KG1 (cell line): Measurements from ENCODE around the gene PRODH2.
A peak's percentile ranks its signal among the peaks of the same experiment; 100 is the strongest.
"Not testable (repeated sequence)": the region's sequence is repeated elsewhere in the genome, so short reads cannot be mapped to it uniquely, and the experiment has no call there.

Experiments
- DNase-seq: peaks from one replicate; lab custom pipeline; 2025; lab: John Stamatoyannopoulos, UW

PRODH2 gene

DNA sequence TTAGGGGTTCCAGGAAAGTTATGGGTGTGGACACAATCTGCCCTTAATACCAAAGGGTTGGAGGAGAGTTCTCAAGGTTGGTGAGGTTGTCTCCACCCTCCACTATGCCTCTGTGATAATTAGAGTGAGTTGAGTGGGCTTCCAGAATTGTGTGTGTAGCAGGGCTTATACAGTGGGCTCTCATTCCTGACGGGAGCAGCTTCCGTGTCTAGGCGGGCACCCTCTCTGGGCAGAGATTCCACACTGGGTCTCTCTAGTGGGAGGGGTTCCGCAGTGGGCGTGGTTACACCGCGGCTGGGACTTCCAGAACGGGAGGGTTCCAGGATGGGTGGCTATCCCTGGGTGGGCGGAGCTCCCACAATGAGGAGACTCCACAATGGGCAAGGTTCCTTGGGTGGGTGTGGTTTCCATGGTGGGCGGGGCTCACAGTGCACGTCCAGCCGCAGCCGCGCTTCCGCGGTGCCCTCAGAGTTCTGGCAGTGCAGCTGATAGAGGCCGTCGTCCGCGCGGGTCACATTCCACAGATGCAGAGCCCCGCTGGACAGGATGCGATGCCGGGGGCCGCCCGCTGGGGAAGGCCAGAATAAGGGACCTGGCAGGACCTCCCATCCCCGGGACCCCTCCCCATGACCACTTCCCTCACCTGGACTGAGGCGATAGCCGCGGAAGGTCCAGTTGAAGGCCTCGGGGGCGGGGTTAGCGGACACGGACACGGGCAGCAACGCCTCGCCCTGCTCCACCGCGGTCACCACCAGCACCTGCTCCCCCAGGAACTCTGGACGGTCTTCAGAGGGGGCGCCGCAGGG is 31.2 kb upstream of the PRODH2 start:
- no peak for DNase-seq

DNA sequence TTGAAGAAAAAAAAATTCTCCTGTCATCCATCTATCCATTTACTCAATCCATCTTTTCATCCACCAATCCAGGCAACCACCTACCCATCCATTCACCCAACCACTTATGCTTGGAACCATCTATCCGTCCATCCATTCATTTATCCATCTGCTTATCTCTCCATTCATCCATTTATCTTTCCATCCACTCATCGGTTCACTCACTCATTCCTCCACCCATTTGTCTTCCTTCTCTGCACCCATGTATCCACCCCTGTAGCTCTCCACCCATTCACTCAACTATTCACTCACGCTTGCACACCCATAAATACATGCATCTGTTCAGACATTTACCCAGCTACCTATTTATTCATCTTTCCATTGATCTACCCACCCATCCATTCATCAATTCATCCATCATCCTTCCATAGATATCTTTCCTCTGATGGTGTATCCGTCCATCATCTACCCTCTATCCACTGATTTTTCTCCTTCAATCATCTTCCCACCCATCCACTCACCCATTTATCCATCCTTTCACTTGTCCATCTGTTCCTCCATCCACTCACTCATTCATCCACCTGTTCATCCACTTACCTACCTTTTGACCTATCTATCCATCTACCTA is 30.1 kb upstream of the PRODH2 start:
- no peak for DNase-seq

DNA sequence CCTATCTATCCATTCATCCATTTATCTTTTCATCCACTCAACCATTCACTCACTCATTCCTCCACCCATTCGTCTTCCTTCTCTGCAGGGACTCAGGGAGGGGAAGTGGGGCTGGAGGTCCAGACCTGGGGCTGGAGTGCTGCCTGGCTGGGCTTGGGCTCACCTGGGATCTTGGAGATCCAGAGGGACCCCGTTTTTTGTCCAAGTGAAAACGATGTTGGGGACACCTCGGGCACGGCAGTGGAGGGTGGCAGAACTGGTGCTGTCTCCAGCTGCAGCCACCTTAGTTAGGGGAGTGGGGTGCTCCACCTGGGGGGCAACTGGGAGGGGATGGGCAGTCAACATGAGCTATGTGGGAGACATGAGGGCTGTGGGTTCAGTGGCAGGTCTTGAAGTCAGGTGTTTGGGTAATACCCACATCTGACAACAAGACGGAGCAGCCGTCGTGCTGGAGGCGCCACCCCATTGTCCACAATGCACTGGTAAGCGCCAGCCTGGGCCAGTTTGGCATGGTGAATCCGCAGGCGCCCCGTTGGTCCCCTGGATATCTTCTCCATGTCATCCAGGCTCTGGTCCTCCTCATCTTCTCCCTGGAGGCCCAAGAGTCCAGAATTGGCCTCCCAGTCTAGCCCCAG is 29.4 kb upstream of the PRODH2 start:
- DNase-seq, result no peak

DNA sequence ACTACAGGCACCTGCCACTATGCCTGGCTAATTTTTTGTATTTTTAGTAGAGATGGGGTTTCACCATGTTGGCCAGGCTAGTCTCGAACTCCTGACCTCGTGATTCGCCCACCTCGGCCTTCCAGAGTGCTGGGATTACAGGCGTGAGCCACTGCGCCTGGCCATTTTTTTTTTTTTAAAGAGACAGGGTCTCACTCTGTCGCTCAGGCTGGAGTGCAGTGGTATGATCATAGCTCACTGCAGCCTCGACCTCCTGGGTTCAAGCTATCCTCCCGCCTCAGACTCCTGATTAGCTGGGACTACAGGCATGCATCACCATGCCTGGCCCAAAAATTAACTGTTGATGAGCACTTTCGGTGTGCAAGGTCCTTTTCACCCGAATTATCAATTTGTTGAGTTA is 23.5 kb upstream of the PRODH2 start:
- DNase-seq, result not testable (repeated sequence)

DNA sequence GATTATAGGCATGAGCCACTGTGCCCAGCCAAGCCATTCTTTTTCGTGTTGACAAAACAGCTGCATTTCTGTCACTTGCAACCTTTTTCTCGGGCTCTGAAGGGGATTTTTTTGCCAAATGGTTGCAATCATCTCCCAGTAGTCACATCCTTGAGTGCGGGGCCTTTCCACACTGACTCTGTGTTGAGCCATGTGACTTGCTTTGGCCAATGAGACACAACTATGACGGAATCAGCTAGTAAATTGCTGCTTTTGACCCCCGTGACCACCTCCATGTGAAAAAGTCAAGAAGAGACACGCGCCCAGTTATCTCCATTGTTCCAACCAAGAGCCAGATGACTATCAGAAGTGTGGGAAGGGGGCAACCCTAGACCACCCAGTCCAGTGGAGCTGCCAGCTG is 21.3 kb upstream of the PRODH2 start:
- DNase-seq, result no peak

DNA sequence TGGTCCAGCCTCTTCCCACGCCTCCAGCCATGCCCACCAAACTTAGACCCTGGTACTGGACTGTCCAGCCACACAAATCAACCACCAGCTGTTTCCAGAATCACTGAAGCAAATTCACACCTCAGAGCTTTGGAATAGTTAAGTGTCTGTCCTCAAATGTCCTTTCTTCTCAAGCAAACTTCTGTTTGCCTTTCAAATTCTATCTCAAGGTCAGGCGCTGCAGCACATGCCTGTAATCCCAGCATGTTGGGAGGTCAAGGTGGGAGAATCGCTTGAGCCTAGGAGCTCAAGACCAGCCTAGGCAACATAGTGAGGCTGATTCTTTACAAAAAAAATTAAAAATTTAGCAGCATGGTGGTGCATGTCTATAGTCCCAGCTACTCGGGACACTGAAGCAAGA is 19.4 kb upstream of the PRODH2 start:
- DNase-seq, result no peak

DNA sequence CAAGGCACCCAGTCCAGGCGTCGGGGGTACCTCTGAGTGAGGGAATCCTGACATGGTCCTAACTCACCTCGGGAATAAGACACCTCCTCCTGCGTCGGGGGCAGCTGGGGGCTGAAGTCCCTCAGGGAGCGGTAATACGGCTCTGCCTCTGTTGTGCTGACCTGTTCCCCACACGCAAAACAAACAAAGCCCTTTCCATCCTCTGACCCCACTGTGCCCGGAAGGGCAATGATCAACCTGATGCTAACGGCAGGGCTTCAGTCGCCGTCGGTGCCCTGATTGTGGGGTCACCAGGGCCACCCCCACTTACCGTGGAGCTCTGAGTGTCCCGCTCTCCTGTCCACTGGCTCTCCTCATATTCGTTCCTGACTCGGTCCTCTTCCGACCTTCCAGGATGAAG is 18.3 kb upstream of the PRODH2 start:
- DNase-seq, result no peak

DNA sequence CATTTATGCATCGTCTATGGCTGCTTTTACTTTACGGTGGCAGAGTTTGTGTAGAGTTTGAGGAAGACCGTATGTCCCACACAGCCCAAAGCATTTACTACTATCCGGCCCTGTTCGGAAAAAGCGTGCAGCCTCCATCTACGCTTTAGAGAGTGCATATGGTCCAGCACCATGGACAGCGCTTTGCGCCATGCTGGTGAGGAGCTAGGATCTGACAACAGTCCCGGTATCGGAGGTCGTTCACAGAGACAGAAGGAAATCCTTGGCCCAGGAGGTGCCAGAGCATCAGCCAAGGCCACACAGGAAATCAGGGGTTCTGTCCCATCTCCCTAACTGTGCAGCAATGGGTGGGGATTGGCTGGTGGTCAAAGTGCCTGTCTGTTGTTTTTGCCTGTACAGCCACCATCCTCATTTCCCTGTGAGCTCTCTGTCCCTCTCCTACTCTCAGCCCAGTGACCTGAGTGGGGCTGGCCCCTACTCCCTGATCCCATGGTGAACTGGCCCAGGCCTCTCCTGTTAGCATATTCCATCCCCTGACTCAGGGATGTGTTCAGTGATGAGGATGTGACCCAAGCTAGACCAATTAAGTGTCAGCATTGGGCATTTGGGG is 16.2 kb upstream of the PRODH2 start:
- DNase-seq, result peak; percentile 21

DNA sequence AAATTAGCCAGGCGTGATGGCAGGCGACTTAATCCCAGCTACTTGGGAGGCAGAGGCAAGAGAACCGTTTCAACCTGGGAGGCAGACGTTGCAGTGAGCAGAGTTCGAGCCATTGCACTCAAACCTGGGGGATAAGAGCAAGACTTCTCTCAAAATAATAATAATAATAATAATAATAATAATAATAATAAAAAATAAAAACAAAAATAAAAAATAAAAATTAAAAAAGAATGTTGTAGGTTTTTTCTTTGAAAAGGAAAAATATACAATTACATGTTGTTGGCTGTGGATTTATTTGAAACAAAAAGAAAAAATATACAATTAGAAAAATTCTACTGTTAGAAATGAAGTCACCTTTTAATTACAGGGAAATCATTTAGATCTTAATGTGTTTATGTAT is 11.5 kb upstream of the PRODH2 start:
- no peak for DNase-seq

DNA sequence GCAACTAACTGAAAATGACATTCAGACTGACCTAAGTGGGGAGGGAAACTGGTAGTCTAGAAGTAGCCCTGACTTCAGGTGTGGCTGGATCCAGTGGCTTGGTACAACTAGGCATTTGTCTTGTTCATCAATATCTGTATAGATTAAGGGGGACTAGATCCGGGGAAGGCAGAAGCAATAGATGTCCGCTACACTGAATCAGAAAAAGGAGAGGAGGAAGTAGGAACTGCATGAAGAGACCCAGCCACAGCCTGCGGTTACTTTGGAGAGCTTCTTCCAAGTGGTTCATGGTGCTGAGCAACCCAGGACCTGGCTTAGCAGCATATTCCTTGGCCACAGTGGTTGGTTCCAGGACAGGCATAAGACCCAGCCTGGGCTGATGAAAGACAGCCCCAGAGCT is 9.9 kb upstream of the PRODH2 start:
- DNase-seq, result no peak

DNA sequence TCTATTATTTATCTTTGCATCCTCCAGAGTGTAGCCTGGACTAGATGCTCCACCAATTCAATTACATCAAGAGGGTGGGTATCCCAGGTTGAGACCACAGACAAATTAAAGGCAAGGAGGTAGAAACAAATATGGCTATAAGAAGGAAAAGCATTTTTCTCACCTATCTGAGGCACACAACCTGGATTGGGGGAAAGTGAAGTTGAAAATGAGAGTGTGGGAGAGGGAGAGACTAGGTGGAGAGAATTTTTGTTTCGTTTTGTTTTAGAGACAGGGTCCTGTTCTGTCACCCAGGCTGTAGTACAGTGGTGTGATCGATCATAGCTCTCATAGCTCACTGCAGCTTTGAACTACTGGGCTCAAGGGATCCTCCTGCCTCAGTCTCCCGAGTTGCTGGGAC is 5.8 kb upstream of the PRODH2 start:
- DNase-seq, result no peak

DNA sequence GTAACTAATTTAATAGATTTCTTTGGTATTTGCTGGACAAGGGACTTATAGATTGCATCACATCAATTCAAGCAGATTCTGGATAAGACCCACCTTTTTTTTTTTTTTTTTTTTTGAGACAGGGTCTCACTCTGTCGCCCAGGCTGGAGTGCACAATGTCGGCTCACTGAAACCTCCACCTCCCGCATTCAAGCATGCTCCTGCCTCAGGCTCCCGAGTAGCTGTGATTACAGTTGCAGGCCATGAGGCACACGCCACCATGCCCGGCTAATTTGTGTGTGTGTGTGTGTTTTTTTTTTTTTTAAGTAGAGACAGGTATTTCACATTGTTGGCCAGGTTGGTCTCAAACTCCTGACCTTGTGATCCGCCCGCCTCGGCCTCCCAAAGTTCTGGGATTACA is 4.2 kb upstream of the PRODH2 start:
- DNase-seq, result no peak

DNA sequence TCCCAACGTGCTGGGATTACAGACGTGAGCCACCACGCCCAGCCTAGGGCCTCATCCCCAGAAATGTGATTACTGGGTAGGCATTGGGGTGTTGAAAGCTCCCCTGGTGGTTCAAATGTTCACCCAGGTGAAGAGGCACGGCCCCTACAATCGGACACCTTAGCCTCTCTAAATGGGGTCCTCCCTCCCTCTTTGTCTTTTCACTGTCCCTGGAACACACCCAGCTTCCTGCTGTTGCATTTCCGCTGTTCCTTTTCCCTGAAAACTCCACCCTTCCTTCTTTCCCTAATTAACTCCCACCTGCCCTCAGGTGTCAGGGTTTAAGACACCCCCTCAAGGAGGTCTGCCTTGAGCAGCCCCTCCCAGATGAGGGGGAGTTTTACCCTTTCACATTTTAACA is 3.6 kb upstream of the PRODH2 start:
- no peak for DNase-seq

DNA sequence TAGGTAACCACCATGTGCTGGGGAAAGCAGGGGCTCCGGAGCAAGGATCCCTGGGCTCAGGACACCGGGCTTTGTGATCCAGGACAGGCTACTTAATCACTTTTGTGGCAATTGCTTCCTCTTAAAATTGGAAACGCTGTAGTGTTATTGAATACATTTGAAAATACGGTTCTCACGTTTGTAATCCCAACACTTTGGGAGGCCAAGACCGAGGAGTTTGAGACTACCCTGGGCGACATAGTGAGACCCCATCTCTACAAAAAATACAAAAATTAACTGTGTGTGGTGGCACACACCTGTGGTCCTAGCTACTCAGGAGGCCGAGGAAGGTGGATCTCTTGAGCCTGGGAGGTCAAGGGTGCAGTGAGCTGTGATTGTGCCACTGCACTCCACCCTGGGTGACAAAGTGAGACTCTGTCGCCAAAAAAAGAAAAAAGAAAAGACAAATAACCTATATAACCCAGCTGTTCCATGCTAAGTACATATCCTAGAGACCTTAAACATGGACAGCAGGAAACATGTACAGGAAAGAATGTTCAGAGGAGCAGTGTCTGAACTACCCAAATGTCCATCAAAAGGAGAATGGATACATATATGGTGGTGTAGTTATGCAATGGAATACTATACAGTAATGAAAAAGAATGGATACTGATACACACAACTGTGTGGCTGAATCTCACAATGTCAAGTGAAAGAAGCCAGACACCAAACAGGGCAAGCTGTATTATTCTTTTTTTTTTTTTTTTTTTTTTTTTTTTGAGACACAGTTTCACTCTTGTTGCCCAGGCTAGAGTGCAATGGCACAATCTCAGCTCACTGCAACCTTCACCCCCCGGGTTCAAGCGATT is 622 bp upstream of the PRODH2 start:
- DNase-seq, result no peak

DNA sequence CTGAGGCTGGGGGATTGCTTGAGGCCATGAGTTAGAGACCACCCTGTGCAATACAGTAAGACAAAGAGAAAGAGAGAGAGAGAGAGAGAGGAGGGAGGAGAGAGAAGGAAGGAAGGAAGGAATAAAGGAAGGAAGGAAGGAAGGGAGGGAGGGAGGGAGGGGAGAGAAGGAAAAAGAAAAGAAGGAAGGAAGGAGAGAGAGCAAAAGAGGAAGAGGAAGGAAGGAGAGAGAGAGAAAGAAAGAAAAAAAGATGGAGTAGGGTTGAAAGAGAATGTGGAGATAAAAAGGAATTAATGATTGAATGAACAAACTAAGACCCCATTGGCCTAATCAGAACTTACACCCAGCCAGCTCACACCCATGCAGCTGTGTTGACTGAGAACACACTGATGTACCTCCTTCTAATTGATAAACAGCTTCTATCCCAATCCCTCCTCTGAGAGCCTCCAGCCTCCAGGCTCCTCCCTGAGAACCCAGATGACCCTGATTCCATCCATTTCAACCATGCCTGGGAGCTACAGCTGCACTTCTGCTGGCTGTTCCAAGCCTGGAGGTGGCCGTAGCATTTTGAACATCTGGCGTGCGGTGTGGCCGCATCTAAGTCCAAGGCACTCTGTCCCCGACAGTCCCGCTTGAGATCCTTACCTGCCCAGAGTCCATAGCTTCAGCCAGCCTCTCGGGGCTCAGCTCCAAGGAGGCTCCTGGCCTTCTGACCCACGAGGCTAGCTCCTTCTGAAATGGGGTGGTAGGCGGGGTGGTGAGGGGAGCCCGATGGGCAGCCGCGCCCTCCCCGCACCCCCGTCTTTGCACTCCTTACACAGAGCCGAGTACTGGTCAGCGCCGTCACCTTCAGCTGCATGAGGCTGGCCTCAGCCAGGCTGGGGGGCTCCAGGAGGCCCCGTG is 1.1 kb downstream of the PRODH2 start:
- DNase-seq, result no peak

DNA sequence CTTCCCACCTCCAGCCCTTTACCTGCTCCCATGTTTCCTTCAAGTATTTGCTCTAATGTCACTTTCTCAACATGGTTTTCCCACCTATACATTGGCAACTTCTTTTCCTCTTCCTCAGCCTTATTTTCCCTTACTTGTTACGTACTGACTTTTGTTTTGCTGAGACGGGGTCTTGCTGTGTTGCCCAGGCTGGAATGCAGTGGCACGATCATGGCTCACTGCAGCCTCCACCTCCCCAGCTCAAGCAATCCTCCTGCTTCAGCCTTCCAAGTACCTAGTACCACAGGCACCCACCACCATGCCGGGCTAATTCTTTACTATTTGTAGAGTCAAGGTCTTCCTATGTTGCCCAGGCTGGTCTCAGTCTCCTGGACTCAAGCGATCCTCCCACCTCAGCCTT is 5.0 kb downstream of the PRODH2 start:
- no peak for DNase-seq

DNA sequence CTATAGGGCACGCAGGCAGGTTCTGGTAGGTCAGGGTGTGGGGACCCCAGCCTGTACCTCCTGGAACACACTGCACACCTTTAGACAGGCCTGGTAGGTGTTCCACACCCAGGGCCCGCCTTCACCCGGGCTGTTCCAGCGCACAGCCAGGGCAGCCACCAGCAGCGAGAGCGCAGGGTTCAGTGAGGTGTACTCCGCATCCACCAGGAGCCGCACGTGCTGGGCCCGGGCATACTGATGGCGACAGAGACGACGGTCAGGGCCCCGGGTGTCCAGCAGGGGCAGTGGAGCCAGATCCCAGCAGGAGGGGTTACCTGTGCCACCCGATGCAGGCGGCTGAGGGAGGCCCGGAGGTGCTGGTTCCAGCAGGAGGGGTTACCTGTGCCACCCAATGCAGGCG is 6.0 kb downstream of the PRODH2 start:
- no peak for DNase-seq

DNA sequence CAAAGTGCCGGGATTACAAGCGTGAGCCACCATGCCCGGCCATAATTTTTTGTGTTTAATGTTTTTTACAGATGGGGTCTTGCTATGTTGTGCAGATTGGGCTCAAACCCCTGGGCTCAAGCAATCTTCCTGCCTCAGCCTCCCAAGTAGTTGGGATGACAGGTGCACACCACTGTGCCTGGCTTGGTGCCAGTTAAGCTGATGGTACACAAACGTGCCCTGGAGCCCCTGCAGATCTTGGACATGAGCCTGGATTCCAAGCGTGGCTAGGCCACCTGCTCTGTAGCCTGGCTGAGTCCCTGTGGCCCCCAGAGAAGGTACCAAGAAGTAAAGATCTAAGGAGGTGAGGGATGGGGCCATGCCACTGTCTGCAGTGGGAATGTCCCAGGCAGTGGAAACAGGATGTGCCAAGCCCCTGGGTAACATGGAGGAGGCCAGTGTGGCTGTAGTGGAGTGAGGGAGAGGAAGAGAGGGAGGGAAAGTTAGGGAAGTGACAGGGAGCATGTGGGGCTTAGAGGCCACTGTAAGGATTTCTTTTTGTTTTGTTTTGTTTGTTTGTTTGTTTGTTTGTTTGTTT is 7.0 kb downstream of the PRODH2 start:
- DNase-seq, result no peak

DNA sequence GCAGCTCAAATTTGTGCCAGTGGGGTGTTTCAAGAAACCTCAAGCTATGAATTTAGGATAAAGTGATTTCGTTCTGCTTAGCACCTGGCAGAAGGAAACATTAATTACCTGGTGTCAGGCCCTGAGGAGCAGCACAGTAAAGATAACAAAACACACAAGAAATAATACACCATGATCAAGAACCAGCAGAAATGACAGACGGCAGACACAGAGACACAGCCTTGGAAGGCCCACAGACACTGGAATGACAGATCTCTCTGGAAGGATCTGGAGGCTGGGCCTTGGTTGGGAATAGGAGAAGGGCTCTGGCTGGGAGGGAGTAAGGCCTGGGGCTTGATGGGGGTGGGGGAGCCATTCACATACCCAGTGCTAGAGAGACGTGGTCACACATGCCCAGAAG is 10.8 kb downstream of the PRODH2 start:
- DNase-seq, result no peak

DNA sequence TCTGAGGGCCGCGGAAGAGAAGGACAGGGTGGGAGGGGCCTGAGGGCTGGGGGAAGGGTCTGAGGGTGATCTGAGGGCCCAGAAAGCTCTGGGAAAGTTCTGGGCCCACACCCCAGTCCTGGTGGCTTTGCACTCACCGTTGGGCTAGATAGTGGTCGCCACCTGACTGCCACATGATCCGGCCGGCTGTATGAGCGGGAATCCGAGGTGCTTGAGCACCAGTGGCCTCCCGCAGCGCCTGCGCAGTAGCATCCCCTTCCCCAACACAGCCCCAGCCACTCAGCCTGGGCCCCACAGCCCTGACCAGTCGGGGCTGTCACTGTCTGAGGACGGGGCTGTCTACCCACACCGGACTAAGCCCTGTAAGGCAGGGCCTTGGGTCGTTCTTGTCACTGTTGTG is 15.0 kb downstream of the PRODH2 start:
- DNase-seq, result no peak
